NCI-H128 (cell line): Measurements from ENCODE around the gene NFX1.

Source experiments
- DNase-seq: peaks from one replicate; lab custom pipeline; 2025; ENCODE audit not compliant: unreplicated experiment; lab: John Stamatoyannopoulos, UW

NFX1 gene

DNA sequence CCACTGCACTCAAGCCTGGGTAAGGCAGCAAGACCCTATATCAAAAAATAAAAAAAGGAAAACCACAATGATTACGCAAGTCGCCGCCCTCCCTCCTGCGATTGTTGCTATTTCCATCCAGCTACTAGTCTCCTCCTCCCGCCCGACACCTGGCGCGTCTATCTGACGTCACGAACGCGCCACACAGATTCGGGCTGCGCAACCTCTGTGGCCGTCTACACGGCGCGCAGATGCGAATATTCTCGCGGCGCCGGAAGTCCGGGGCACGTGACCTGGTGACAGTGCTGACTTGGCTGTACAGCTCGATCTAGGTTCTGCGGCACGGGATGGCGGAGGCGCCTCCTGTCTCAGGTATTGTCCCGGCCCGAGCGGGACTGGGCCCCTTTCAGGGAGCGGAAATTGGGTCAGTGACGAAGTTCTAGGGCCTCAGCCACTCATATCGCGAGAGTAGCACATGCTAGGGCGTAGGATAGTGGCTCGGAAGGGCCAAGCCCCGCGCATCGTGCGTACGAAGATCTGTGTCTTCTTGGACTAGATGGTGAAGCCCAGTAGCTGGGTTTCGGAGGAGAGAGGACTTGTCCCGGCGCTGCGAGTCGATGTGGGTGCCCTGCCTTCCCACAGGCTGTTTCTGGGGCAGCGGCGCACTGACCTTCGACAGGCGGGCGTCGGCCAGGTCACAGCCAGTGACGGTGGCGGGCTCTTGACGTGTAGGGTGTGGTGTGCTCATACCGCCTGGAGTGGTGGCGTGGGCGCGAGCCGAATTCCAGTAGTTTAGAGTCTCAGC lies at the start of gene NFX1:
Gene NFX1 (plus strand): TSS at position 270 of the 784 bp plus-strand sequence. CDS start 57 bp downstream, at position 327.
- DNase-seq: peak; percentile 96

GRCh38 chr9:33241298-33241697 lies 49.0 kb upstream of the NFX1 start:
- no peak for DNase-seq

DNA sequence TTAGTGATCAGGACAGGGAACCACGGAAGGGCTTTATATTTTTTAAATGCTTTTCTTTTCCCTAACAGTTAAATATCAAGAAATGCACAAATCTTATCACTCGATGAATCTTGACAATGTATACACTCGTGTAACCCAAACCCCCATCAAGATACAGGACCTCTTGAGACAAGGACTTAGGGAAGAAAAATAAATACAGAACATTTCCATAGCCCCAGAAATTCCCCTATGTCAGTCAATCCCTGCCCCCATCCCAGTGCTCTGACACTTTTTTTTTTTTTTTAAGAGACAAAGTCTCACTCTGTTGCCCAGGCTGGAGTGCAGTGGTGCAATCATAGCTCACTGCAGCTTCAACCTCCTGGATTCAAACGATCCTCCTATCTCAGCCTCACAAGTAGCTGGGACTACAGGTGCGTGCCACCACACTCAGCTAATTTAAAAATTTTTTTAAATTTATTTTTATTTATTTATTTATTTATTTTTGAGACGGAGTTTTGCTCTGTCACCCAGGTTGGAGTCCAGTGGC lies 47.6 kb upstream of the NFX1 start:
- DNase-seq: no peak

DNA sequence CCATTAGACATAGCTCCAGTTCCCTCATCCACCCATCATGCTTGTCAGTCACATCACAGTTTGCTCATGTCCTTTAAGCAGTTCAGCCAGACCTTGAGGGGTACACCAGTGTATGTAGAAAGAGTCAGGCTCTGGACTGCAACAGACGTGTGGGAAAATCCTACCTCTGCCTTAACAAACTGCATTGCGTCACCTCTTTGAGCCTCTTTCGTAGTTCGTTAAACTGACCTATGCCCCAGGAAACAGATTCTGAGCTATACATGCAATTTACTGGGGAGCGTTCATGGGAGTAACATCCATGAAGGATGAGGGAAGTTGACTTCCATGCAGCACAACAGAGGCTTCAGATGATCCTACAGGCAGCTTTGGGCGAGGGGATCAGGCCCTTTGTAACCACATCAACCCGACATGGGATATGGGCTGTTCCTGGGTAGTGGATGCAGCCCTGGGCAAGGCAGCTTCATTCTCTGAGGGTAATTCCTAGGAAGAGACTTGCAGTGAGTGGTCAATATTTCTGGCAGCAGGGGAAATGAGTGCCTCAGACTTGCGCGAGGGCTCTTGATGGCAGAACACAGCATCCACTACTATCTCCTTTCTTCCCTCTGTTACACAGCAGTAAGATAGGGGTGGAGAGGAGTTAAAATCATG lies 46.1 kb upstream of the NFX1 start:
- no peak for DNase-seq

- no peak for DNase-seq
These were observed 45.0 kb upstream of the NFX1 start for GRCh38 chr9:33245341-33245740.

- DNase-seq: no peak
These were observed 44.0 kb upstream of the NFX1 start for GRCh38 chr9:33246269-33246860.

GRCh38 chr9:33248606-33249005 lies 41.7 kb upstream of the NFX1 start:
- no peak for DNase-seq

DNA sequence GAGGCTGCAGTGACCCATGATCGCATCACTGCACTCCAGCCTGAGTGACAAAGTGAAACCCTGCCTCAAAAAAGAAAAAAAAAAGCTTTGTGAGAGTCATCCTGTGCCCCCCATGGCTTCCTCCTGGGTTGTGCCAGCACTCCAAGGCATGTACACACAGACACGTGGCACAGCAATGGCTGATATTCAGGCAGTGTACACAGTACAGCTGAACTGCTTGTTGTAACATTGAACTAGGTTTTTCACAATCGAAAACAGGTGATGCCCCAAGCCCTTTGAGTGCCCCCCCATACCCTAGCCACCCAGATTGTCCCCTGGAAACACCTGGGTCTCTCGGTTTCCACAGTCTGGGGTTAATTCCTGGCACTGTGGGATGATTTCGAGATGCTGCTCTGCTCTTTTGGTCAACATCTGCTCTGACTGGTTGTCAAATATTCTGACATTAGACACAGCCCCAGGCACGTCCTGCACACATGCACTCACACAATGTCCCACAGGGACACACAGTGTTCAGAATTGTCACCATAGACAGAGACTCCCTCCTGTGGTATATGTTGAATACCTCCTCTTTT lies 41.1 kb upstream of the NFX1 start:
- DNase-seq: no peak

DNA sequence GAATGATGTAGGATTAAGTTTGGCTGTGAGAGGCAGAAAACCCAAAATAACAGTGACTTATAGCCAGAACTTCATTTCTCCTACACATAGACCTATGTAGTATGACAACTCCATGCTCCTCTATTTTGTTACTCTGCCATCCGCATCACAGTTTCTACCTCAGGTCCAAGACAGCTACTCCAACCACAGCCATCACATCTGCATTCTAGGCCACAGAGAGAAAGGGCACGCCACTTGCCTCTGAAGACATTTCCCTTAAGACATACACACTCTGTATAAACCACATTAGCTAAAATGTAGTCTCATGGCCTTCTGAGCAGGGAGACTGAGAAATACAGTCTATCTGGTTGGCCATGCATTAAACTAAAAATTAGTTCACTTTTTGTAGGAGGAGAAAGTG lies 40.3 kb upstream of the NFX1 start:
- DNase-seq: no peak

DNA sequence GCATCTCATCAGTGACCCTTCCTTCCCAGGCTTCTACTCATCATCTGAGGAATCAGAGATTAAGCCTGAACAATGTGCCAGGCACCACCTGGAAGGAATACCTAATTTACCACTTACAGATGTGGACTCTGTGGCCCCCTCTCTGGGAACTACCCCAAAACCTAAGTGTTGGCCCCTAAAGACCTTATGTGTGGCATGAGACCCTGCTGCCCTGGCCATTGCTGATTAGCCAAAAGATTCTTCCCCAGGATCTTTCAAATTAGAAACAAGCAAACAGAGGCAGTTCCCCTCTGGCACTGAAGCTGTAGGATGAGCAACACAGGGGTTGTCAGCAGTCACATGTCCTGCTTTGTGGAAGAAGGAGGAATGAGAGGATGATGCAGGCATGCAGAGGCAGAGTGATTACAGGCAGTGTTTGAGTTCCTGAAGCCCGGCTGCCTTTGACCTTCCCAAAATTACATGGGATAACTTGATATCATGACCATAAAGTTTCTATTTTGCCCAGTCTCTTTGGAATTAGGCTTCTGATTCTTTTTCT lies 39.8 kb upstream of the NFX1 start:
- DNase-seq: no peak

DNA sequence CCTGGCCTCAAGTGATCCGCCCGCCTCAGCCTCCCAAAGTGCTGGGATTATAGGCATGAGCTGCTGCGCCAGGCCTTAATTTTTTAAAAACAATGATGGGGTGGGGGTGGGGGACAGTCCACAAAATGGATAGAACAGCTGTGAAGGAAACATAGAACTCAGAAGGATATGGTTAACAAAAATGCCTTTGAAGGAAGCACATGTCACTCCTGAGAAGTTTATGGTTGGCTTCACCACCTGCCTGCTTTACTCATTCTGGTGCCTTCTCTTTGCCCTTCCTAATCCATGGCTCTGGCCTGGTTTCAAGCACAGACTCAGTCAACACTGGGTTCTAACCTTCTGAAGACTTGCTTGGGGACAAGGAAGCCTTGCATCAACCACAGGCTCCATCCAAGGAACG lies 36.1 kb upstream of the NFX1 start:
- no peak for DNase-seq

DNA sequence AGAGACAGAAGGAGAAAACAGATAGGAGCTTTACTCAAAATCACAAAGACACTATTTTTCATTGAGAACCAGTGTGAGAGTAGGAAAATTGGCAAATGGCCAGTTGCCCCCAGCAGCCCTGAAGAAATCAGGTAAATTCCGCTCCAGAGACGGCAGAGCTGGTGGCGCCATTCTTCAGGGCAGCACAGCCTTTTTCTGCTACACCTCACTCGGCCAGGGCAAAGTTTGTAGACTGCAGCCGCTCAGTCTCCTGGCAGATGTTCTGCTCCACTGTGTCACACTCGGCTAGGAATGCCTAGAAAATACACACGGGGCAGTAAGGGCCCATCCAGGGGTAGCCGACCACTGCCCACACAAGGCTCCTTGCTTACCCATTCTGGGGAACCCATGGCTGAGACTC lies 35.3 kb upstream of the NFX1 start:
- no peak for DNase-seq

GRCh38 chr9:33255471-33255870 lies 34.8 kb upstream of the NFX1 start:
- no peak for DNase-seq

- DNase-seq: no peak
These were observed 34.1 kb upstream of the NFX1 start for GRCh38 chr9:33256236-33256635.

GRCh38 chr9:33257276-33257675 lies 33.0 kb upstream of the NFX1 start:
- no peak for DNase-seq

DNA sequence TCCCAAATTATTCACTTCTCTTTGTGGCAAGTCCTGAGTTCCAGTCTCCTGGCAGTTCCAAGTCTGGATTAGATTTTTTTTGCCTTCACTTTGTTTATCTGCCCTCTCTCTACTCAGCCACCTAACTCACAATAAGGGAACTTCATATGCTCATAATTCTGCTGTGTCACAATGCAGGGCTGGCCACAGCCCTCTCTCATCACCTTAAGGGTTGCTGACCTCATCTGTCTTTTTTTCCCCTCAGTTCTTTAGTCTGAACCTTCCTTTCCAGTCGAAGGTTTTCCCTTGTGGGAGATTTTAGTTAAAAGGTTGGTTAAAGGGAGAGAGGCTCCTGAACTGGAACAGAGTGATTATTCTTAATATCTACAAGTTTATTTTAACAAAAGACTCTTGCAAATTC lies 29.9 kb upstream of the NFX1 start:
- no peak for DNase-seq

GRCh38 chr9:33263131-33264002 lies 26.9 kb upstream of the NFX1 start:
- no peak for DNase-seq

DNA sequence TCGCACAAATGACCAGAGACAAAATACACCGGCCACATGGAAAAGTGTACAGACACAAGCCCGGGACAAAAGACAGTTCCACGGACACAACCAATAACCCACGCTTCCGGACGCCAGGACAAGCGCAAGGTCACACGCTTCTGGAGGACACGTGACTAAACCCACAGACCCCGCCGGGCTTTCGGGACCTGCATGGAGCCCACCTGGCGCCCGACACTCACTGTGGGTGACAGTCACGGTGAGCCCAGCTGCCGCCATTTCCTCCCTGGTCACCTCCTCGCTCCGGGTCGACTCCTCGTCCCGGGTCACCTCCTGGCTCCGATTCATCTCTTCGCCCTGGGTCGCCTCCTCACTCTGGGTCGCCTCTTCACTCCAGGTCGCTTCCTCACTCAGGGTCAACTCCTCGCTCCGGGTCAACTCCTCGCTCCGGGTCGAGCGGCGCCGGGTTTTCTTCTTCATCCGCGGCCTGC lies 26.3 kb upstream of the NFX1 start:
- no peak for DNase-seq

DNA sequence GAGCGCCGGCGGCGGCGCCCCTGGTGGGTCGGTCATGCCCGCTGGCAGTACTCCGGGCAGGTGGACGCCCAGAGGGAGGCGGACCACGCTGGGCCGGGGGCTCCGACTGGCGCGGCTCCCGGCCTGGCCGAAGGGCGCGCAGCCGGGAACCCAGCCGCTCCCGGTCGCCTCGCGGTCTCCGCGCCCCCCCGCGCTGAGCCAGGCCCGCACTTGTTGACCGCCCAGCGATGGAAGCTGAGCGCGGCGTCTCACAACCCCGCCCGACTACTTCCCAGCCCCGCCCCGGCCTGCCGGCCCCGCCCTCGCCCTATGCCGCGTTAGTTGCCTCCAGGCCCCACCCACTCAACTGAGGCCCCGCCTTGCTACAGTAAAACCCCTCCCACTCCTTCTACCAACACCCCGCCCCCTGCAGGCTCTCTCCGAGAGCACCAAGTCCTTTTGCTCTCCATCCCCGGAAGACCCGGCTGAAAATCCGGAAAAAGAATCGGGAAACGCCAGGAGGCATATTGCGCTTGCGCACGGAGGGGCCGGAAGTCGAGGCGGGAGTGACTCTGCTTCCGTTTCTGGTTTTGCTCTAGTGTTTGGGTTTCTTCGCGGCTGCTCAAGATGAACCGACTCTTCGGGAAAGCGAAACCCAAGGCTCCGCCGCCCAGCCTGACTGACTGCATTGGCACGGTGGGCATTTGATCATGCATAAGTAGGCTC lies 25.7 kb upstream of the NFX1 start, which contains the start of the genes BAG1 and CHMP5:
Gene BAG1 (minus strand): TSS at position 236 of the 705 bp plus-strand sequence.
Gene CHMP5 (plus strand): TSS at position 577 of the 705 bp plus-strand sequence. CDS start 30 bp downstream, at position 607.
- DNase-seq: peak; percentile 97
